ENCODE measurements around the gene AGXT2.

DNA sequence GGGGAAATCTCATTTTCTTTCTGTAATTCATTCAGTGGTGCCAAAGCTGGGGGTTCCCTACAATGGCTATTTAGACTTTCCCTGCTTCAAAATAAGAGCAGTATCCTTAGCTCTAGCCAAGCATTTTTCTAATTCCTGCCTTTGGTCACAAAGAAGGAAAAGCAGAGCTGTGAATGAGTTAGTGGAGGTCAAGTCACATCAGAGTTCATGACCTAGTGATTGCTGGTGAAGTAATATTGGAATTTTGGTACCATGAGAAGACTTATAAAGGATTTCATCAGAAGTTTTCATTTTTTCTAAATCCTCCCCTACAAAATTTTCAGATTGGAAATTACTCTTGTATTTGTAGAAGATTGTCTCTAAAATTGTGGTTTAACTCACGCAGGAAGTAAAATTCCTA is 90.4 kb downstream of the AGXT2 start:
- TF ChIP-seq POLR2A (IDR thresholded peaks at IDR 0.05; ENCODE audit: extremely low read depth, insufficient read length): no peak
- TF ChIP-seq, protein P1, sequence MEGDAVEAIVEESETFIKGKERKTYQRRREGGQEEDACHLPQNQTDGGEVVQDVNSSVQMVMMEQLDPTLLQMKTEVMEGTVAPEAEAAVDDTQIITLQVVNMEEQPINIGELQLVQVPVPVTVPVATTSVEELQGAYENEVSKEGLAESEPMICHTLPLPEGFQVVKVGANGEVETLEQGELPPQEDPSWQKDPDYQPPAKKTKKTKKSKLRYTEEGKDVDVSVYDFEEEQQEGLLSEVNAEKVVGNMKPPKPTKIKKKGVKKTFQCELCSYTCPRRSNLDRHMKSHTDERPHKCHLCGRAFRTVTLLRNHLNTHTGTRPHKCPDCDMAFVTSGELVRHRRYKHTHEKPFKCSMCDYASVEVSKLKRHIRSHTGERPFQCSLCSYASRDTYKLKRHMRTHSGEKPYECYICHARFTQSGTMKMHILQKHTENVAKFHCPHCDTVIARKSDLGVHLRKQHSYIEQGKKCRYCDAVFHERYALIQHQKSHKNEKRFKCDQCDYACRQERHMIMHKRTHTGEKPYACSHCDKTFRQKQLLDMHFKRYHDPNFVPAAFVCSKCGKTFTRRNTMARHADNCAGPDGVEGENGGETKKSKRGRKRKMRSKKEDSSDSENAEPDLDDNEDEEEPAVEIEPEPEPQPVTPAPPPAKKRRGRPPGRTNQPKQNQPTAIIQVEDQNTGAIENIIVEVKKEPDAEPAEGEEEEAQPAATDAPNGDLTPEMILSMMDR (IDR thresholded peaks at IDR 0.05; ENCODE audit: low read depth, low read length): no peak
